Mesothelial cell of epicardium (in vitro differentiated cells): ENCODE data around the gene SNX32. TPM values are rescaled to one million over a fixed set of nuclear protein-coding genes. Genes with fewer than 3 reads are reported as not detected.
A peak's percentile ranks its signal among the peaks of the same experiment; 100 is the strongest.

Experiments used
- DNase-seq, 2 experiments: peaks; one replicate each; pipeline ENCODE4 v3.0.0; 2021; ENCODE audit warnings: low spot score in 2 of 2; ENCODE audit not compliant: unreplicated experiment in 2 of 2
- H3K27ac Mint-ChIP-seq: 2 replicates; pipeline ENCODE4 v1.8.0; 2021; ENCODE audit warnings: mixed read lengths
- H3K27me3 Mint-ChIP-seq: 2 replicates; pipeline ENCODE4 v1.8.0; 2021; ENCODE audit warnings: low read depth, mixed read lengths
- H3K36me3 Mint-ChIP-seq: 2 replicates; pipeline ENCODE4 v1.8.0; 2021; ENCODE audit warnings: mixed read lengths
- H3K4me1 Mint-ChIP-seq: 2 replicates; pipeline ENCODE4 v1.8.0; 2021; ENCODE audit warnings: mixed read lengths
- H3K4me3 Mint-ChIP-seq: 2 replicates; pipeline ENCODE4 v1.8.0; 2021; ENCODE audit warnings: mild to moderate bottlenecking, moderate library complexity, mixed read lengths
- H3K9me3 Mint-ChIP-seq: 2 replicates; pipeline ENCODE4 v1.8.0; 2021; ENCODE audit warnings: mixed read lengths
- CTCF ChIP-seq: fragments of 200-600 bp; sonication (generic); IDR thresholded peaks from one replicate; pipeline ENCODE4 v1.5.0; 2021; ENCODE audit warnings: antibody characterized with exemption; ENCODE audit not compliant: unreplicated experiment
- total RNA-seq: library from RNA; stranded (reverse); gene quantifications from 3 replicates; pipeline ENCODE4 v1.2.1, GENCODE V29; 2021

SNX32 gene
- total RNA-seq, 1 donor from 2014 or later: 10.7 TPM

DNA sequence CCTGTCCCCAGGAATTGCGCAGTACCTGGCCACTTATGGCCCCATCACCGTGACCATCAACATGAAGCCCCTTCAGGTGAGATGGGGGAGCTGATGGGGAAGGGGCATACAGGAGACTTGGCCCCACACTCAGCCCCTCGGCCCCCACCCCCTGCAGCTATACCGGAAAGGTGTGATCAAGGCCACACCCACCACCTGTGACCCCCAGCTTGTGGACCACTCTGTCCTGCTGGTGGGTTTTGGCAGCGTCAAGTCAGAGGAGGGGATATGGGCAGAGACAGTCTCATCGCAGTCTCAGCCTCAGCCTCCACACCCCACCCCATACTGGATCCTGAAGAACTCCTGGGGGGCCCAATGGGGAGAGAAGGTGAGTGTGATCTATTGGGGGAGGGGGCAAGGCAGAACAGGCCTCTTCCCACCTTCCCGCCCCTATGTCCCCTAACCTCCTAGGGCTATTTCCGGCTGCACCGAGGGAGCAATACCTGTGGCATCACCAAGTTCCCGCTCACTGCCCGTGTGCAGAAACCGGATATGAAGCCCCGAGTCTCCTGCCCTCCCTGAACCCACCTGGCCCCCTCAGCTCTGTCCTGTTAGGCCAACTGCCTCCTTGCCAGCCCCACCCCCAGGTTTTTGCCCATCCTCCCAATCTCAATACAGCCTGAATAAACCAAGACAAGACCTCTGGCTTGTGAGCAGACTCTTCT is 49.4 kb downstream of the SNX32 start:
- Mint-ChIP-seq H3K36me3 (peaks cover 16% of the 10 kb centered on the region), H3K4me1 (peaks cover 21% of the 10 kb centered on the region), H3K9me3 (no peaks in the 10 kb centered on the region), H3K4me3 (no peak overlapping the region), H3K27ac (no peak overlapping the region), H3K27me3 (no peaks in the 10 kb centered on the region)
- no peak for TF ChIP-seq CTCF
- DNase-seq: peak in 1 of 2 experiments; percentile 8

GRCh38 chr11:65883786-65884715 is 50.3 kb downstream of the SNX32 start:
- Mint-ChIP-seq H3K36me3 (peaks cover 16% of the 10 kb centered on the region), H3K4me1 (peaks cover 27% of the 10 kb centered on the region), H3K27ac (no peak overlapping the region), H3K27me3 (no peaks in the 10 kb centered on the region), H3K9me3 (no peaks in the 10 kb centered on the region), H3K4me3 (no peak overlapping the region)
- no peak for TF ChIP-seq CTCF
- peak in 1 of 2 experiments; percentile 16 for DNase-seq

GRCh38 chr11:65884716-65885092 is 50.9 kb downstream of the SNX32 start:
- DNase-seq: peak; percentile 58 to 81
- Mint-ChIP-seq H3K27me3 (no peaks in the 10 kb centered on the region), H3K4me1 (peaks cover 33% of the 10 kb centered on the region), H3K27ac (peak overlapping the region; percentile 47), H3K36me3 (peaks cover 16% of the 10 kb centered on the region), H3K9me3 (no peaks in the 10 kb centered on the region), H3K4me3 (no peak overlapping the region)
- peak; percentile 96 for TF ChIP-seq CTCF

DNA sequence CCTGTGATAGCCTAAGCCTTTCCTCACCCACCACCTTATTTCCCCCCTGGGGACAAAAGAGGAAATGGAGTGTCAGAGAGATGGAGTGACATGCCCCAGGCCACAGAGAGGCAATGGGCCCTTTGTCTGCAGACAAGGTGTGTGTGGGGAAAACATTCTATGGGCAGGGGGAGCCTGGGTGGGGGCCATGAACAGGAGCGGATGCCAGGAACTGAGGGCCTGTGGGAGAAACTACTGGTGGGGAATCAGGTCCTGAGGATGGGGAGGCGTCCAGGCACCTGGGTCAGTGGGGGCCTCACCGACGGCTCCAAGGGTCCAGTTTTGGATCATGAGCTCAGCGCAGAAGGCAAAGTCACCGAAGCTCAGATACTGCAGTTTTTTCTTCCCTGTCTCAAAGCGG is 51.5 kb downstream of the SNX32 start:
- no peak overlapping the region for H3K27ac Mint-ChIP-seq
- no peaks in the 10 kb centered on the region for H3K9me3 Mint-ChIP-seq
- TF ChIP-seq CTCF: no peak
- DNase-seq: no peak
- peaks cover 38% of the 10 kb centered on the region for H3K4me1 Mint-ChIP-seq
- H3K4me3 Mint-ChIP-seq: no peak overlapping the region
- H3K36me3 Mint-ChIP-seq: peaks cover 16% of the 10 kb centered on the region
- H3K27me3 Mint-ChIP-seq: no peaks in the 10 kb centered on the region

- no peak for TF ChIP-seq CTCF
- Mint-ChIP-seq H3K27me3 (no peaks in the 10 kb centered on the region), H3K27ac (no peak overlapping the region), H3K4me1 (peaks cover 40% of the 10 kb centered on the region), H3K9me3 (no peaks in the 10 kb centered on the region), H3K4me3 (peak overlapping the region; percentile 97), H3K36me3 (peaks cover 16% of the 10 kb centered on the region)
- no peak for DNase-seq
These were observed 52.2 kb downstream of the SNX32 start for GRCh38 chr11:65885808-65886536.
